ENCODE measurements around the gene NUPR1. TPM values are rescaled to one million over a fixed set of nuclear protein-coding genes. Genes with fewer than 3 reads are reported as not detected.

The NUPR1 gene
- polyA plus RNA-seq, 1 of the 3 experiments (the other 2 are of a cell fraction) = 0.61 TPM

GRCh38 chr16:28498666-28499381, 40.0 kb downstream of the NUPR1 start:
- Histone ChIP-seq H3K9me2 (no peaks in the 10 kb centered on the region), H3K27me3 (ENCODE audit: insufficient read depth) (no peaks in the 10 kb centered on the region), H3F3A (replicated peaks; ENCODE audit: insufficient read depth) (no peaks in the 10 kb centered on the region), H3K36me3 (replicated peaks in 1 of 2; ENCODE audit: control insufficient read depth in 1 of 2, insufficient read depth in 2 of 2, low read length in 1 of 2) (no peaks in the 10 kb centered on the region), H4K20me1 (ENCODE audit: insufficient read depth) (no peaks in the 10 kb centered on the region), H3K27ac (ENCODE audit: low read depth in 2 of 2, low read length in 1 of 2) (no peak overlapping the region), H3K4me1 (ENCODE audit: control insufficient read depth in 1 of 2, insufficient read depth in 2 of 2, low read depth in 1 of 2, low read length in 1 of 2) (no peaks in the 10 kb centered on the region), H2AFZ (ENCODE audit: low read depth) (no peak overlapping the region), H3K4me2 (no peak overlapping the region), H3K9me3 (no peaks in the 10 kb centered on the region), H3K4me3 (ENCODE audit: low read depth in 2 of 2, low read length in 1 of 2) (no peak overlapping the region), H3K79me2 (ENCODE audit: insufficient read depth) (no peaks in the 10 kb centered on the region), H3K9ac (no peak overlapping the region)
- ChIA-PET POLR2A (no interaction called here), CTCF (no interaction called here)
- no peak for DNase-seq
- WGBS (ENCODE audit: low lambda C conversion rate) = 68% methylated on average over 12 of the region's 15 CpGs
- TF ChIP-seq GATA2 (CRISPR knock-in tag; IDR thresholded peaks at IDR 0.05) = no peak
- TF ChIP-seq RXRA (IDR thresholded peaks at IDR 0.05; ENCODE audit: borderline replicate concordance, low read depth) = no peak
- no peak for TF ChIP-seq CHD2 (IDR thresholded peaks at IDR 0.05; ENCODE audit: low read length, partially characterized antibody)
- TF ChIP-seq RAD21 (IDR thresholded peaks at IDR 0.05; ENCODE audit: low read length) = no peak
- no peak for TF ChIP-seq TAF1 (IDR thresholded peaks at IDR 0.05; ENCODE audit: borderline replicate concordance, low read depth, low read length)
- TF ChIP-seq FOSL2 (IDR thresholded peaks at IDR 0.05; ENCODE audit: borderline replicate concordance, low read depth) = no peak
- TF ChIP-seq SIN3A (IDR thresholded peaks at IDR 0.05; ENCODE audit: borderline replicate concordance, low read depth, low read length) = no peak
- no peak for TF ChIP-seq NRF1 (IDR thresholded peaks at IDR 0.05; ENCODE audit: low read depth, low read length)
- TF ChIP-seq RFX5 (IDR thresholded peaks at IDR 0.05; ENCODE audit: low read length) = no peak
- TF ChIP-seq USF1 (IDR thresholded peaks at IDR 0.05; ENCODE audit: borderline replicate concordance, low read depth) = no peak
- TF ChIP-seq MXI1 (IDR thresholded peaks at IDR 0.05; ENCODE audit: low read depth, low read length) = no peak
- TF ChIP-seq MEF2A (IDR thresholded peaks at IDR 0.05; ENCODE audit: borderline replicate concordance, low read depth) = no peak
- TF ChIP-seq IRF3 (IDR thresholded peaks at IDR 0.05; ENCODE audit: low read depth, low read length) = no peak
- TF ChIP-seq ZBTB33 (IDR thresholded peaks at IDR 0.05; ENCODE audit: borderline replicate concordance, low read depth) = no peak
- TF ChIP-seq POLR2AphosphoS5 (IDR thresholded peaks at IDR 0.05; ENCODE audit: low read depth, low read length) = no peak
- TF ChIP-seq REST (IDR thresholded peaks at IDR 0.05; ENCODE audit: low read depth, low read length) = no peak

Measured in SK-N-SH (cell line).